Endothelial cell of umbilical vein (primary cell): Measurements from ENCODE around the gene SERPINE1.

Source experiments
- JUN ChIP-seq: IDR thresholded peaks from 2 replicates; pipeline ENCODE4 v1.6.1; 2011; ENCODE audit warnings: borderline replicate concordance, low read depth; ENCODE audit not compliant: insufficient read length, insufficient read depth
- TF ChIP-seq, protein P1 (sequence below), 2 donors: IDR thresholded peaks; 1 replicate in 1 of 2; 2 replicates in 1 of 2; pipeline ENCODE4 v1.5.1; 2011; ENCODE audit warnings: low read length in 2 of 2, mild to moderate bottlenecking in 2 of 2, moderate library complexity in 2 of 2, control low read depth in 1 of 2, inconsistent platforms in 1 of 2, low read depth in 1 of 2; ENCODE audit not compliant: insufficient read depth in 1 of 2; ENCODE audit errors: extremely low read depth in 1 of 2

DNA sequence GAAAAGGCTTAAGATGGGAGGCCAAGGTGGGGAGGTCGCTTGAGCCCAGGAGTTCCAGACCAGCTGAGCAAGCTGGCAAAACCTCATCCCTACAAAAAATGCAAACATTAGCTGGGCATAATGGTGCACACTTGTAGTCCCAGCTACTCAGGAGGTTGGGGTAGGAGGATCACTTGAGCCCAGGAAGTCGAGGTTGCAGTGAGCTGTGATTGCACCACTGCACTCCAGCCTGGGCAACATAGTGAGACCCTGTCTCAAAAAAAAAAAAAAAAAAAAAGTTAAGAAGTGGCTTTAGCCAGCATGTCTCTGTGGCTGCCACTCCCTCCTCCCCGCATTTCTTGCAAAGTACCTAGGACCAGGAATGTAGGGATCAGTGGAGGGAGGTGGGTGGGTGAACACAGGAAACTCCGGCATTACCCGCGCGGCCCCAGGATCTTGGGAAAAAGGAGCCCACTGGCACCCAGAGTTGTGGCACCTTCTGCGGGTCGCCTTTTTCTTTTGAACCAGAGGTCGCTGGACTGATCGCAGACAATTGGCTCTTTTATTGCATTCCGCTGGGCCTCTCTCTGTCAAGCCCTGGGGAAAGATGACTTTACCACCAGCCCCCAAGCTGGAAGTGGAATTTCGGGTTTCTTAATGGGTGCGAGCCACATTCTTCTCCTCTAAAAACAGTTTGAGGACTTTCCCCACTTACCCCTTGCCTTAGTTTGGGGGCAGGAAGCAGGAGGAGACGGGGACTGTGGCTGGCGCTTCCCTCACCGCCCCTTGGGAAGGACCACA lies 35.0 kb downstream of the SERPINE1 start:
- TF ChIP-seq, protein P1, sequence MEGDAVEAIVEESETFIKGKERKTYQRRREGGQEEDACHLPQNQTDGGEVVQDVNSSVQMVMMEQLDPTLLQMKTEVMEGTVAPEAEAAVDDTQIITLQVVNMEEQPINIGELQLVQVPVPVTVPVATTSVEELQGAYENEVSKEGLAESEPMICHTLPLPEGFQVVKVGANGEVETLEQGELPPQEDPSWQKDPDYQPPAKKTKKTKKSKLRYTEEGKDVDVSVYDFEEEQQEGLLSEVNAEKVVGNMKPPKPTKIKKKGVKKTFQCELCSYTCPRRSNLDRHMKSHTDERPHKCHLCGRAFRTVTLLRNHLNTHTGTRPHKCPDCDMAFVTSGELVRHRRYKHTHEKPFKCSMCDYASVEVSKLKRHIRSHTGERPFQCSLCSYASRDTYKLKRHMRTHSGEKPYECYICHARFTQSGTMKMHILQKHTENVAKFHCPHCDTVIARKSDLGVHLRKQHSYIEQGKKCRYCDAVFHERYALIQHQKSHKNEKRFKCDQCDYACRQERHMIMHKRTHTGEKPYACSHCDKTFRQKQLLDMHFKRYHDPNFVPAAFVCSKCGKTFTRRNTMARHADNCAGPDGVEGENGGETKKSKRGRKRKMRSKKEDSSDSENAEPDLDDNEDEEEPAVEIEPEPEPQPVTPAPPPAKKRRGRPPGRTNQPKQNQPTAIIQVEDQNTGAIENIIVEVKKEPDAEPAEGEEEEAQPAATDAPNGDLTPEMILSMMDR (IDR thresholded peaks at IDR 0.05; ENCODE audit: extremely low read depth in 1 of 2, insufficient read depth in 1 of 2, low read depth in 1 of 2, low read length in 2 of 2): no peak
- no peak for TF ChIP-seq JUN
